ENCODE results near the gene PHF2. TPM values are rescaled to one million over a fixed set of nuclear protein-coding genes. Genes with fewer than 3 reads are reported as not detected.

PHF2 gene
- total RNA-seq, 1 donor from 2014 or later: 27.7 TPM

DNA sequence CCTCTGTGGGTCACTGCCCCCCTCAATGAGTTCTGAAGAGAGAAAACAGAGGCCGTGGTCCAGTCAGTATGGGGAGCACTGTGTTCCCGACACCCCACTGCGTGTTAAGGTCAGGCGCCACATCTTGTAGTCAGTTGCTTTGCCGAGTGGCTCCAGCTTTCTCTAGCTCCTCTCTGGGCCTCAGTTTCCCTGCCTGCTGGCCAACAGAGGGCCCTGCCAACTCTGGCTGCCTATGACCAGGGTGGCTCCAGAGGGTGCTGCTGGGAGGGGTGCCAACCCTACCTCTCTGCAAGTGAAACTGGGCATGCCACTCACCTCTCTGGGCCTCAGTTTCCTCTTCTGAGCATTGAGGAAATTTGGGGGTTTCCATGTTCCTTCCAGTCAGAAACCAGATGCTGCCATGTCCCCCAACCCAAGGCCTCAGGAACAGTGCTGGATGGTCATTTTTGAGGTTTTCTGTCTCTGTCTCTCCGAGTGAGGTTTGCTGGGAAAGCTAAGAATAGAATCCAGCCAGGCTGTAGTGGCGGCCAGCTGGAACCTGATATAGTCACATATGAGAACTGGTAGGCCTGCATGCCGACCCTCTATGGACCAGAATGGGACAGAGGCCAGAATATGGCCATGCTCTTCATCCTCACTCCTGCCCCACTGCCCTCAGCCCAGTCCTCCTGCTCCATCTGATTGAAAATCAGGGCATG is 132.1 kb downstream of the PHF2 start:
- Histone ChIP-seq H3K36me3 (no peaks in the 10 kb centered on the region), H3K27me3 (no peaks in the 10 kb centered on the region), H3K9me3 (no peaks in the 10 kb centered on the region), H3K4me1 (no peaks in the 10 kb centered on the region), H3K27ac (no peak overlapping the region), H3K4me3 (no peak overlapping the region)
- no peak for DNase-seq (ENCODE audit: extremely low spot score in 2 of 2)
- intact Hi-C loops (cut with DNase I): no loop called here
- no peak for TF ChIP-seq POLR2A (IDR thresholded peaks at IDR 0.05)
- TF ChIP-seq POLR2AphosphoS5 (IDR thresholded peaks at IDR 0.05; ENCODE audit: insufficient read depth in 1 of 2, low read depth in 1 of 2): no peak
- TF ChIP-seq, protein P1, sequence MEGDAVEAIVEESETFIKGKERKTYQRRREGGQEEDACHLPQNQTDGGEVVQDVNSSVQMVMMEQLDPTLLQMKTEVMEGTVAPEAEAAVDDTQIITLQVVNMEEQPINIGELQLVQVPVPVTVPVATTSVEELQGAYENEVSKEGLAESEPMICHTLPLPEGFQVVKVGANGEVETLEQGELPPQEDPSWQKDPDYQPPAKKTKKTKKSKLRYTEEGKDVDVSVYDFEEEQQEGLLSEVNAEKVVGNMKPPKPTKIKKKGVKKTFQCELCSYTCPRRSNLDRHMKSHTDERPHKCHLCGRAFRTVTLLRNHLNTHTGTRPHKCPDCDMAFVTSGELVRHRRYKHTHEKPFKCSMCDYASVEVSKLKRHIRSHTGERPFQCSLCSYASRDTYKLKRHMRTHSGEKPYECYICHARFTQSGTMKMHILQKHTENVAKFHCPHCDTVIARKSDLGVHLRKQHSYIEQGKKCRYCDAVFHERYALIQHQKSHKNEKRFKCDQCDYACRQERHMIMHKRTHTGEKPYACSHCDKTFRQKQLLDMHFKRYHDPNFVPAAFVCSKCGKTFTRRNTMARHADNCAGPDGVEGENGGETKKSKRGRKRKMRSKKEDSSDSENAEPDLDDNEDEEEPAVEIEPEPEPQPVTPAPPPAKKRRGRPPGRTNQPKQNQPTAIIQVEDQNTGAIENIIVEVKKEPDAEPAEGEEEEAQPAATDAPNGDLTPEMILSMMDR (IDR thresholded peaks at IDR 0.05): no peak

DNA sequence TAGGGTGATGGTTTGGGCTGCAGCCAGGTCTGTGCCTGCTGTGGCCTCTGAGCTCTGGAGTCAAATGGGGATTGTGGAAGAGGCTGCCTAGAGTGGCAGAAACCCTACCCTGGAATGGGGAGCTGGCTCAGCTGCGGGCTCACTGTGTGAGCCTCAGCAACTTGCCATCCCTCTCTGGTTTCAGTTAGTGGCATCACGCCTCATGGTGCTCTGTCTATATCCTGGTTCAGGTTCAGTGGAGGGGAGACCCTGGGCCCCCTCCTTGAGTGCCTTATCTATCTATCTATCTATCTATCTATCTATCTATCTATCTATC is 132.6 kb downstream of the PHF2 start:
- DNase-seq (ENCODE audit: extremely low spot score in 2 of 2): no peak
- TF ChIP-seq, protein P1 (IDR thresholded peaks at IDR 0.05): no peak
- TF ChIP-seq POLR2AphosphoS5 (IDR thresholded peaks at IDR 0.05; ENCODE audit: insufficient read depth in 1 of 2, low read depth in 1 of 2) (no peak), POLR2A (IDR thresholded peaks at IDR 0.05) (no peak)
- no peaks in the 10 kb centered on the region for H3K36me3 ChIP-seq
- H3K9me3 ChIP-seq: no peaks in the 10 kb centered on the region
- no peaks in the 10 kb centered on the region for H3K4me1 ChIP-seq
- intact Hi-C loops (cut with DNase I): no loop called here
- H3K27me3 ChIP-seq: no peaks in the 10 kb centered on the region
- no peak overlapping the region for H3K27ac ChIP-seq
- no peak overlapping the region for H3K4me3 ChIP-seq

DNA sequence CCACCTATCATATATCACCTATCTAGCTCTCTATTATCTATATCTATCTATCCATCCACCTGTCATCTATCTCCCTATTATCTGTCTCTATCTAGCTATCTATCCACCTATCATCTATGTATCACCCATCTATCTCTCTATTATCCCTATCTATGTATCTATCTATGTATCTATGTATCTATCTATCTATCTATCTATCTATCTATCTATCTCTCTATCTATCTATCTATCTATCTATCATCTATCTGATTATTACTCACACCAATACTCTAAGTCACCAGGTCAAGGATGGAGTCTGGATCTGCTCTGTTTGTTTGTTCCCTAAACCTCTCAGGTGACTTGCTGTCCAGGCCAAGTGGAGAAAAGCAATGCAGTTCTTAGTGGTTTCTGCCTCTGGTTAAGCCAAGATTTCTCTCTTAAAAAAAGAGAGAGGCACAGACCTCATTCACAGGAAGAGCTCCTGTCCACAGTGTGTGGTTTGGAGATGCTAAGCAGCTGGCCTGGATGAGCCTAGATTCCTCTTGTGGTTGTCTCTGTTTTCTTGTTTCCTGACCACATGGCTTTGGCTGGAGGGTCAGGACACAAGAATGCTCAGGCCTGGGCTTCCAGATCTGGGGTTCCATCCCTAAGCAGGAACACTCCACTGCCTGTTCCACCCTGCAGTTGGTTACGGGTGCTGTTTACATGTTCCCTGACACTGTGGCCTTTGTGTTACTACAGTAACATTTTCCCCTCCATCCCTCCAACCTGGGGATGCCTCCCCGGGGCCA is 133.4 kb downstream of the PHF2 start:
- intact Hi-C loops (cut with DNase I): no loop called here
- TF ChIP-seq POLR2AphosphoS5 (IDR thresholded peaks at IDR 0.05; ENCODE audit: insufficient read depth in 1 of 2, low read depth in 1 of 2) (no peak), POLR2A (IDR thresholded peaks at IDR 0.05) (no peak)
- TF ChIP-seq, protein P1 (IDR thresholded peaks at IDR 0.05): no peak

DNA sequence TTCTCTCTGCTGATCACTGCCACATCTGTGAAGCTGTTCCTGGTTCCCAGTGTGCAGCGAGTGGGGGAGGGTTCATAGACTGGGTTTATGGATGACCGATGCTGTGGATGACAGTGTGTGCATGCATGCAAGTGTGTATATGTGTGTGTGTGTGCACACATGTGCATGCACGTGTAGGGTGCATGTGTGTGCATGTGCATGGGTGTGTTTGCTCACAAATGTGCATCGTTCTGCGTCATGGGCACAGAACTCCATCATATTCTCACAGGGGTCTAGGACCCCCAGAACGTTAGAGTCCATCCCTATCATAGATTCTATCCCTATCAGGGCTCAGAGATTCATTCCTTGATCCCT is 134.0 kb downstream of the PHF2 start:
- H3K27me3 ChIP-seq: no peaks in the 10 kb centered on the region
- no peaks in the 10 kb centered on the region for H3K4me1 ChIP-seq
- intact Hi-C loops (cut with DNase I): no loop called here
- no peaks in the 10 kb centered on the region for H3K9me3 ChIP-seq
- no peak overlapping the region for H3K27ac ChIP-seq
- no peak for TF ChIP-seq POLR2A (IDR thresholded peaks at IDR 0.05)
- H3K36me3 ChIP-seq: no peaks in the 10 kb centered on the region
- no peak overlapping the region for H3K4me3 ChIP-seq
- DNase-seq (ENCODE audit: extremely low spot score in 2 of 2): no peak

More for the DNA sequence above, 133.4 kb downstream of the PHF2 start:
- DNase-seq (ENCODE audit: extremely low spot score in 2 of 2): no peak
- no peaks in the 10 kb centered on the region for H3K4me1 ChIP-seq
- no peak overlapping the region for H3K27ac ChIP-seq
- H3K9me3 ChIP-seq: no peaks in the 10 kb centered on the region
- H3K4me3 ChIP-seq: no peak overlapping the region
- H3K36me3 ChIP-seq: no peaks in the 10 kb centered on the region
- no peaks in the 10 kb centered on the region for H3K27me3 ChIP-seq

DNA sequence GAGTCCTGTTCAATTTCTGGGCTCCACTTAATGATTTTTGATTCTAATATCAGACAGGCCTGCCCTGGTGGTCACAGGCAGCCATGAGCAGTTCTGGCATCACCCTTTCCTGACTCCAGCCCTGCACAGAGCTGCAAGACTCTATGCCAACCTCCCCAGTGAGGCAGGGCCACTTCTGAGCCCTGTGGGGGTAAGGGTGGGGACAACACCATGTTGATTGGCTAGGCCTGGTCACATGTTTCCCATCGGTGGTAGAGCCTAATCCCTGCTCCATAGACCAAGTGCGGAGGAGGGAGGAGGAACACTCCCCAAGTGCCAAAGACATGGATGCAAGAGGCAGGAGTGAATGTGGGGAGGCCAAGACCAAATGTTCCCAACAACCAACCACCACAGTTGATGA is 134.6 kb downstream of the PHF2 start:
- TF ChIP-seq, protein P1 (IDR thresholded peaks at IDR 0.05): no peak
- TF ChIP-seq POLR2A (IDR thresholded peaks at IDR 0.05) (no peak), POLR2AphosphoS5 (IDR thresholded peaks at IDR 0.05; ENCODE audit: insufficient read depth in 1 of 2, low read depth in 1 of 2) (no peak)
- Histone ChIP-seq H3K27ac (no peak overlapping the region), H3K4me1 (no peaks in the 10 kb centered on the region), H3K27me3 (no peaks in the 10 kb centered on the region), H3K36me3 (no peaks in the 10 kb centered on the region), H3K9me3 (no peaks in the 10 kb centered on the region), H3K4me3 (no peak overlapping the region)
- DNase-seq (ENCODE audit: extremely low spot score in 2 of 2): no peak
- intact Hi-C loops (cut with DNase I): no loop called here

All from vagina (tissue), 2 donors.